ENCODE results near the gene NCKAP5.
A peak's percentile ranks its signal among the peaks of the same experiment; 100 is the strongest.

Gene NCKAP5

GRCh38 chr2:133390156-133390555, 178.1 kb downstream of the NCKAP5 start:
- in situ Hi-C loops (cut with HindIII; ENCODE audit: low pct_ligation_motif_present, low sequenced_read_pairs): no loop called here
- peak; percentile 35 for DNase-seq
- no peaks in the 10 kb centered on the region for H3K36me3 ChIP-seq (replicated peaks)
- TF ChIP-seq, protein P1, sequence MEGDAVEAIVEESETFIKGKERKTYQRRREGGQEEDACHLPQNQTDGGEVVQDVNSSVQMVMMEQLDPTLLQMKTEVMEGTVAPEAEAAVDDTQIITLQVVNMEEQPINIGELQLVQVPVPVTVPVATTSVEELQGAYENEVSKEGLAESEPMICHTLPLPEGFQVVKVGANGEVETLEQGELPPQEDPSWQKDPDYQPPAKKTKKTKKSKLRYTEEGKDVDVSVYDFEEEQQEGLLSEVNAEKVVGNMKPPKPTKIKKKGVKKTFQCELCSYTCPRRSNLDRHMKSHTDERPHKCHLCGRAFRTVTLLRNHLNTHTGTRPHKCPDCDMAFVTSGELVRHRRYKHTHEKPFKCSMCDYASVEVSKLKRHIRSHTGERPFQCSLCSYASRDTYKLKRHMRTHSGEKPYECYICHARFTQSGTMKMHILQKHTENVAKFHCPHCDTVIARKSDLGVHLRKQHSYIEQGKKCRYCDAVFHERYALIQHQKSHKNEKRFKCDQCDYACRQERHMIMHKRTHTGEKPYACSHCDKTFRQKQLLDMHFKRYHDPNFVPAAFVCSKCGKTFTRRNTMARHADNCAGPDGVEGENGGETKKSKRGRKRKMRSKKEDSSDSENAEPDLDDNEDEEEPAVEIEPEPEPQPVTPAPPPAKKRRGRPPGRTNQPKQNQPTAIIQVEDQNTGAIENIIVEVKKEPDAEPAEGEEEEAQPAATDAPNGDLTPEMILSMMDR (IDR thresholded peaks at IDR 0.05; ENCODE audit: low read depth, low read length, missing control alignments): no peak
- H3K4me3 ChIP-seq (ENCODE audit: low read depth, low read length): no peak overlapping the region
- H3K27ac ChIP-seq: no peak overlapping the region
- H3K27me3 ChIP-seq (replicated peaks): no peaks in the 10 kb centered on the region

DNA sequence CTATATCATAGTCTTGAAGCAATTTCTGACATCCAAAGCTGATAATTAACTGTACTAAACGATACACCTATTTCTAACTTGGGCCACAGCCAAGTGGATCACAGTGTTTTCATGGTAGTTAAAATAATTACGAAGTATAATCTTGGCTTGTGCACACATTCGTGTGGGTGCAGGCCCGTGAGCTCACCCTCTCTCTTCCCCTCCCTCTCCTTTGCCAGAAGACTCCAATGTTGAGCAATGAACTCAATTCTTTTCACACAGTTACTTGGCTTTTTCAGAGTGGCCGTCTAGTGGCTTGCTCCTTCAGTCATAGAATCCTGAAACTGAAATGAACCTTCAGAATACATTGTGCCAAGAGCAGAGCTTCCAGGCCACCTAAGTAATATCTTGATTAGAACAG, 178.7 kb downstream of the NCKAP5 start:
- in situ Hi-C loops (cut with HindIII; ENCODE audit: low pct_ligation_motif_present, low sequenced_read_pairs): no loop called here
- no peaks in the 10 kb centered on the region for H3K27me3 ChIP-seq (replicated peaks)
- H3K4me3 ChIP-seq (ENCODE audit: low read depth, low read length): no peak overlapping the region
- TF ChIP-seq, protein P1 (IDR thresholded peaks at IDR 0.05; ENCODE audit: low read depth, low read length, missing control alignments): no peak
- no peak for DNase-seq
- no peaks in the 10 kb centered on the region for H3K36me3 ChIP-seq (replicated peaks)
- H3K27ac ChIP-seq: no peak overlapping the region

- in situ Hi-C loops (cut with HindIII; ENCODE audit: low pct_ligation_motif_present, low sequenced_read_pairs): no loop called here
- no peak overlapping the region for H3K27ac ChIP-seq
- H3K27me3 ChIP-seq (replicated peaks): no peaks in the 10 kb centered on the region
- TF ChIP-seq, protein P1 (IDR thresholded peaks at IDR 0.05; ENCODE audit: low read depth, low read length, missing control alignments): no peak
- DNase-seq: no peak
- no peaks in the 10 kb centered on the region for H3K36me3 ChIP-seq (replicated peaks)
- H3K4me3 ChIP-seq (ENCODE audit: low read depth, low read length): no peak overlapping the region
Measured at GRCh38 chr2:133382566-133382965, 185.7 kb downstream of the NCKAP5 start.

DNA sequence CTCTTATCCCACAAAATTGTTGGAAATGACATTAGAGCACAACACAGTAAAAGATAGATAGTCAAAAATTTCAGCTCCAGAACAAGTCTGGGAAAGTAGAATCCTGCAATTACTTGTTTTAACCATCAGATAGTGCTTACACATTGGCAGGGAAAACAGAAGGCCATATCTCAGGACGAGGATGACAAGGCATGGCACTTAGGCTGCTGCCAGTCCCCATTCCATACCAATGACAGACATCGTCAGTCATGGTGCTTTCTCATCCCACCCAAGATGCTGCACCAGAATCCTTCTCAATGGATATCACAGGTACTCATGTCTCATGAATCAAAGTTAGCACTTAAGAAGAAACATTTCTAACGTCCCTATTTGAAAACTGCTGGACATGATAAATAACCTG, 187.3 kb downstream of the NCKAP5 start:
- no peak overlapping the region for H3K27ac ChIP-seq

GRCh38 chr2:133378928-133379549, 189.2 kb downstream of the NCKAP5 start:
- DNase-seq: no peak
- TF ChIP-seq, protein P1 (IDR thresholded peaks at IDR 0.05; ENCODE audit: low read depth, low read length, missing control alignments): no peak

More for the DNA sequence above, 187.3 kb downstream of the NCKAP5 start:
- TF ChIP-seq, protein P1 (IDR thresholded peaks at IDR 0.05; ENCODE audit: low read depth, low read length, missing control alignments): no peak
- Histone ChIP-seq H3K36me3 (replicated peaks) (no peaks in the 10 kb centered on the region), H3K27me3 (replicated peaks) (no peaks in the 10 kb centered on the region), H3K4me3 (ENCODE audit: low read depth, low read length) (no peak overlapping the region)
- no peak for DNase-seq
- in situ Hi-C loops (cut with HindIII; ENCODE audit: low pct_ligation_motif_present, low sequenced_read_pairs): no loop called here

DNA sequence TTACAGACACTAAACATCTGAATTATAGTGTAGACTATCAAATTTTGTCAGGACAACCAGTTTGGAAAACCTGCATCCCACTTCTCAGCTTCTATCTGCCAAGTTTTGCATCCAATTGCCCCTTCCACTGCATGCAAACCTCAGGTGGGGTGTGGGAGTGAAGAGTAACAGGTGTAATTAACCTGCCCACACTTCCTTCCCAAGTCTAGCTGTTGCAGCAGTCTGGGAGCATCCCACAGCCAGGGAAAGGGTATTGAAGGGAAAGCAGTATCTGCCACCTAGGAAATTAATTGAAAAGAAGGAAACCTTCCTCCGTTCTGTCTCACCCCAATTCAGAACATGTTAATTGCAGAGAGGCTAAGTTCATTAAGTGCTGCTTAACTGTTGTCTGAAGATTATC, 189.9 kb downstream of the NCKAP5 start:
- no peak for DNase-seq
- H3K4me3 ChIP-seq (ENCODE audit: low read depth, low read length): no peak overlapping the region
- no peaks in the 10 kb centered on the region for H3K36me3 ChIP-seq (replicated peaks)
- TF ChIP-seq, protein P1 (IDR thresholded peaks at IDR 0.05; ENCODE audit: low read depth, low read length, missing control alignments): no peak
- no peaks in the 10 kb centered on the region for H3K27me3 ChIP-seq (replicated peaks)
- H3K27ac ChIP-seq: no peak overlapping the region
- in situ Hi-C loops (cut with HindIII; ENCODE audit: low pct_ligation_motif_present, low sequenced_read_pairs): no loop called here

More at GRCh38 chr2:133378928-133379549, 189.2 kb downstream of the NCKAP5 start:
- no peaks in the 10 kb centered on the region for H3K27me3 ChIP-seq (replicated peaks)
- no peaks in the 10 kb centered on the region for H3K36me3 ChIP-seq (replicated peaks)
- no peak overlapping the region for H3K27ac ChIP-seq
- in situ Hi-C loops (cut with HindIII; ENCODE audit: low pct_ligation_motif_present, low sequenced_read_pairs): no loop called here
- H3K4me3 ChIP-seq (ENCODE audit: low read depth, low read length): no peak overlapping the region

Measured in brain microvascular endothelial cell (primary cell).